ENCODE results near the gene MKS1.

GRCh38 chr17:58254803-58255202 lies 35.7 kb upstream of the MKS1 start:
- TF ChIP-seq, protein P1, sequence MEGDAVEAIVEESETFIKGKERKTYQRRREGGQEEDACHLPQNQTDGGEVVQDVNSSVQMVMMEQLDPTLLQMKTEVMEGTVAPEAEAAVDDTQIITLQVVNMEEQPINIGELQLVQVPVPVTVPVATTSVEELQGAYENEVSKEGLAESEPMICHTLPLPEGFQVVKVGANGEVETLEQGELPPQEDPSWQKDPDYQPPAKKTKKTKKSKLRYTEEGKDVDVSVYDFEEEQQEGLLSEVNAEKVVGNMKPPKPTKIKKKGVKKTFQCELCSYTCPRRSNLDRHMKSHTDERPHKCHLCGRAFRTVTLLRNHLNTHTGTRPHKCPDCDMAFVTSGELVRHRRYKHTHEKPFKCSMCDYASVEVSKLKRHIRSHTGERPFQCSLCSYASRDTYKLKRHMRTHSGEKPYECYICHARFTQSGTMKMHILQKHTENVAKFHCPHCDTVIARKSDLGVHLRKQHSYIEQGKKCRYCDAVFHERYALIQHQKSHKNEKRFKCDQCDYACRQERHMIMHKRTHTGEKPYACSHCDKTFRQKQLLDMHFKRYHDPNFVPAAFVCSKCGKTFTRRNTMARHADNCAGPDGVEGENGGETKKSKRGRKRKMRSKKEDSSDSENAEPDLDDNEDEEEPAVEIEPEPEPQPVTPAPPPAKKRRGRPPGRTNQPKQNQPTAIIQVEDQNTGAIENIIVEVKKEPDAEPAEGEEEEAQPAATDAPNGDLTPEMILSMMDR (IDR thresholded peaks at IDR 0.05), result no peak
- no peak for TF ChIP-seq POLR2A (IDR thresholded peaks at IDR 0.05)
